Prostate gland (tissue), 2 donors: ENCODE measurements around the gene MZB1. TPM values are rescaled to one million over a fixed set of nuclear protein-coding genes. Genes with fewer than 3 reads are reported as not detected.

Experiments used
- DNase-seq: peaks from one replicate; pipeline ENCODE4 v3.0.0-alpha.2; 2019; ENCODE audit warnings: low spot score
- H3K27ac ChIP-seq, 2 donors: fragments of 200-600 bp; sonication (generic); 2 replicates each; pipeline ENCODE4 v1.5.1; 2017 to 2019
- H3K27me3 ChIP-seq: fragments of 200-600 bp; sonication (generic); replicated peaks from 2 replicates; pipeline ENCODE4 v1.5.1; 2019; ENCODE audit not compliant: insufficient read depth
- H3K36me3 ChIP-seq, 2 donors: fragments of 200-600 bp; sonication (generic); 1 replicate in 1 of 2; 2 replicates in 1 of 2; pipeline versions ENCODE4 v1.5.1 to v1.8.1; 2017 to 2019
- H3K4me1 ChIP-seq: fragments of 200-600 bp; sonication (generic); replicated peaks from 2 replicates; pipeline ENCODE4 v1.5.1; 2019
- H3K4me3 ChIP-seq, 2 donors: fragments of 200-600 bp; sonication (generic); 2 replicates each; pipeline ENCODE4 v1.5.1; 2017 to 2019
- H3K9me3 ChIP-seq: fragments of 200-600 bp; sonication (generic); 2 replicates; pipeline ENCODE4 v1.5.1; 2017
- POLR2A ChIP-seq: fragments of 450-650 bp; IDR thresholded peaks from one replicate; pipeline ENCODE4 v1.6.1; 2016; ENCODE audit warnings: antibody characterized with exemption, mild to moderate bottlenecking
- POLR2AphosphoS5 ChIP-seq: sonication (generic); formaldehyde crosslinking; IDR thresholded peaks from one replicate; pipeline ENCODE4 v1.6.1; 2017; ENCODE audit warnings: antibody characterized with exemption
- WGBS: methylation state at CpG from one replicate; pipeline ENCODE4 v1.1.5; 2018; 5-methylcytosine and 5-hydroxymethylcytosine counted together
- intact Hi-C: fragments of 100-400 bp; cut with DNase I; formaldehyde crosslinking; loops from one replicate; pipeline ENCODE4 v1.14.2; 2022
- total RNA-seq, 2 donors: library from RNA; depleted of rRNA; stranded (reverse); fragments of >200 nt; gene quantifications; one replicate each; pipeline ENCODE4 v1.1.0, GENCODE V29; 2016
- TF ChIP-seq, protein P1 (sequence below), 4 experiments: fragments of 200-600 bp in 2 of 4; fragments of 450-650 bp in 2 of 4; sonication (generic) in 2 of 4; IDR thresholded peaks; 1 replicate in 3 of 4; 2 replicates in 1 of 4; pipeline ENCODE4 v1.5.1; 2016 to 2019; ENCODE audit warnings: antibody characterized with exemption in 4 of 4, mild to moderate bottlenecking in 2 of 4, moderate library complexity in 2 of 4

Gene MZB1
- total RNA-seq, 2 donors from 2014 or later, result 2.7 to 4.3 TPM

DNA sequence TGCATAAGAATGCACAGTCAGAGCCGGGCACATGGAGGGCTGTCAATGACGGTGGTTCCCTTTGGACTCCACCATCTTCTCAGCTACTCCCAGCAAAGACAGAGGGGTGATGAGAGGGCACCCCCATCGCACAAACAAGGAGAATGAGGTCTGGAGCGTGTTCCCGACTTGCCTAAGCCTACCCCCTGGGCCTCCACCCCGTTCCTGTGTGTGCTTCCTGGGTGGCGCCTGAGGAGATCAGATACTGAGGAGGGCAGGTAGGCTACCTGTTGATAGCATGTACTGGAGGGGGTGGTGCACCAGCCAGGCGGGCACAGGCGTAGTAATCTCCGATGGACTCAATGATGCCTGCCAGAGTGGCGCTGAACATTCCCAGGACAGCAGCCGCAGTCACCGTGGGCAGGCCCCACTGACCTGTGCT is 10.8 kb downstream of the MZB1 start:
- no peak for DNase-seq
- TF ChIP-seq, protein P1, sequence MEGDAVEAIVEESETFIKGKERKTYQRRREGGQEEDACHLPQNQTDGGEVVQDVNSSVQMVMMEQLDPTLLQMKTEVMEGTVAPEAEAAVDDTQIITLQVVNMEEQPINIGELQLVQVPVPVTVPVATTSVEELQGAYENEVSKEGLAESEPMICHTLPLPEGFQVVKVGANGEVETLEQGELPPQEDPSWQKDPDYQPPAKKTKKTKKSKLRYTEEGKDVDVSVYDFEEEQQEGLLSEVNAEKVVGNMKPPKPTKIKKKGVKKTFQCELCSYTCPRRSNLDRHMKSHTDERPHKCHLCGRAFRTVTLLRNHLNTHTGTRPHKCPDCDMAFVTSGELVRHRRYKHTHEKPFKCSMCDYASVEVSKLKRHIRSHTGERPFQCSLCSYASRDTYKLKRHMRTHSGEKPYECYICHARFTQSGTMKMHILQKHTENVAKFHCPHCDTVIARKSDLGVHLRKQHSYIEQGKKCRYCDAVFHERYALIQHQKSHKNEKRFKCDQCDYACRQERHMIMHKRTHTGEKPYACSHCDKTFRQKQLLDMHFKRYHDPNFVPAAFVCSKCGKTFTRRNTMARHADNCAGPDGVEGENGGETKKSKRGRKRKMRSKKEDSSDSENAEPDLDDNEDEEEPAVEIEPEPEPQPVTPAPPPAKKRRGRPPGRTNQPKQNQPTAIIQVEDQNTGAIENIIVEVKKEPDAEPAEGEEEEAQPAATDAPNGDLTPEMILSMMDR (IDR thresholded peaks at IDR 0.05), result no peak
- TF ChIP-seq POLR2A, result no peak
- TF ChIP-seq POLR2AphosphoS5, result no peak
- peaks cover 8% of the 10 kb centered on the region for H3K4me1 ChIP-seq
- no peaks in the 10 kb centered on the region for H3K36me3 ChIP-seq
- no peaks in the 10 kb centered on the region for H3K27me3 ChIP-seq
- intact Hi-C loops, result no loop called here
- no peak overlapping the region for H3K4me3 ChIP-seq
- H3K9me3 ChIP-seq, result no peaks in the 10 kb centered on the region
- 79% methylated on average over 13 of the region's 13 CpGs for WGBS
- H3K27ac ChIP-seq, result no peak overlapping the region

DNA sequence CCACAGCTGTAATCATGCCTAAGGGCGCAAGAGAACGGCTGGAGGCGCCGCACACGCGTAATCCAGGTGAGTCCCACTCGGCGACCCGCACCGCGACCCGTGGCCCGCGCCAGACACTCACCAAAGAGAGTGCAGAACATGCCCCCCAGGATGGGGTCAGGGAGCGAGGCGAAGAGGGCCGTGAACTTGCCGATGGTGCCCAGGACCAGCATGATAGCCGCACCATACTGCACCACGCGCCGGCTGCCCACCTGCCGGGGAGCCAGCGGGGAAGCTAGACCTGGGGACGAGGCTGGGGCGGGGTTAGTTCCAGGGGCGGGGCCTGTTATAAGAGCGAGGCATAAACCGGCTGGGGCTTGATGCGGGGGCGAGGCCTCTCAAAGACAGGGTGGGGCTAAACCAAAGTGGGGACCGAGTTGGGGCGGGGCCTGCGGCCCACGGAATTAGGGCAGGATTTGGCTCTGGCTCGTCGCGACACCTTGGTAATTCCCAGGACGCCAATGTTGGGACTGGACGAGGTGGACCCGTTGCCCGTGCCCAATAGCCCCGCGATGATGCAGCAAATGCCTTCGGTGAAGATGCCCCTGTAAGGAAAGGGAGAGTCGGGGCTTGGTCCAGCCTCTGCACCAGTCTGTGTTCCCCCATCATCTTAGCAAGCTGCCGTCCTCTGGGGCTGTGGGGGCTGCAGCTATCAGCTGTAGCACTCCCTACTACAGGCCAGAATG is 11.4 kb downstream of the MZB1 start:
- Histone ChIP-seq H3K9me3 (no peaks in the 10 kb centered on the region), H3K4me3 (no peak overlapping the region), H3K4me1 (peaks cover 6% of the 10 kb centered on the region), H3K27ac (no peak overlapping the region), H3K36me3 (no peaks in the 10 kb centered on the region), H3K27me3 (no peaks in the 10 kb centered on the region)
- TF ChIP-seq, protein P1 (IDR thresholded peaks at IDR 0.05), result no peak
- TF ChIP-seq POLR2A (no peak), POLR2AphosphoS5 (no peak)
- intact Hi-C loops, result no loop called here
- WGBS, result 74% methylated on average over 47 of the region's 47 CpGs
- no peak for DNase-seq

DNA sequence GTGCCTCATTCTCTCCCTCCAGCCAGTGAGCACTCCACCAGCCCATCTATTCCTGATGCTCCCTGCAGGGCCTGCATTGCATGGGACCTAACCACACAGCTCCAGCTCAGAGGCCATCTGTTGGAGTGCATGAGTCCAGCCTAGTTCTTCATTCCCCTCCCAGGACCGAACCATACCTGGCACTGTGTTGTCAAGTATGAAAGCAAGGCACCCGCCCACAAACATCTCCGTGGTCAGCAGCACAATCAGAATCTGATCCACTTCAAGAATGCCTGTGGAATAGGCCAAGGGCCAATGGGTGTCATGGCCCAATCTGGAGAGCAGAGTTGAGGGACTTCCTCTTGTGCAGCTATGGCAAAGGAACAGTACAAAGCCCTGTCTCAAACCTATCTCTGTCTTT is 12.5 kb downstream of the MZB1 start:
- WGBS, result 80% methylated on average over 3 of the region's 3 CpGs
- no peaks in the 10 kb centered on the region for H3K36me3 ChIP-seq
- no peaks in the 10 kb centered on the region for H3K27me3 ChIP-seq
- peaks cover 6% of the 10 kb centered on the region for H3K4me1 ChIP-seq
- TF ChIP-seq POLR2AphosphoS5, result no peak
- TF ChIP-seq POLR2A, result no peak
- TF ChIP-seq, protein P1 (IDR thresholded peaks at IDR 0.05), result no peak
- no peak overlapping the region for H3K4me3 ChIP-seq
- H3K9me3 ChIP-seq, result no peaks in the 10 kb centered on the region
- no peak for DNase-seq
- no peak overlapping the region for H3K27ac ChIP-seq
- intact Hi-C loops, result no loop called here

DNA sequence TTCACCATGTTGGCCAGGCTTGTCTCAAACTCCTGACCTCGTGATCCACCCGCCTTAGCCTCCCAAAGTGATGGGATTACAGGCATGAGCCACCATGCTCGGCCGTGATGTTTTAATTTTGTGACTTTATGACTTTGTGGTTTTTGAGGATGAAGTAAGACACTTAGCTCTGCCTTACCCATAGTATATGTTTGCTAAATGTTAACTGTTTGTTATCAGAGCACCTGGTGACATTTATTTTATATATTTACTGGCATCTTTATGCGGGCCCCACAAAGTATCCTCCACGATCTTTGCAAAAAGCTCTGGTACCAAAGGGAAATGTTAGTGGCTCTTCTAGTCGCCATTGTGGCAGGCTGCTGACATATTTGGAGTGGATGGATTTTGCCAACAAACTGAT is 13.3 kb downstream of the MZB1 start:
- intact Hi-C loops, result no loop called here
- TF ChIP-seq POLR2AphosphoS5 (no peak), POLR2A (no peak)
- TF ChIP-seq, protein P1 (IDR thresholded peaks at IDR 0.05), result no peak
- 89% methylated on average over 7 of the region's 7 CpGs for WGBS
- Histone ChIP-seq H3K36me3 (no peaks in the 10 kb centered on the region), H3K9me3 (no peaks in the 10 kb centered on the region), H3K4me1 (peaks cover 6% of the 10 kb centered on the region), H3K27me3 (no peaks in the 10 kb centered on the region), H3K27ac (no peak overlapping the region), H3K4me3 (no peak overlapping the region)
- no peak for DNase-seq

DNA sequence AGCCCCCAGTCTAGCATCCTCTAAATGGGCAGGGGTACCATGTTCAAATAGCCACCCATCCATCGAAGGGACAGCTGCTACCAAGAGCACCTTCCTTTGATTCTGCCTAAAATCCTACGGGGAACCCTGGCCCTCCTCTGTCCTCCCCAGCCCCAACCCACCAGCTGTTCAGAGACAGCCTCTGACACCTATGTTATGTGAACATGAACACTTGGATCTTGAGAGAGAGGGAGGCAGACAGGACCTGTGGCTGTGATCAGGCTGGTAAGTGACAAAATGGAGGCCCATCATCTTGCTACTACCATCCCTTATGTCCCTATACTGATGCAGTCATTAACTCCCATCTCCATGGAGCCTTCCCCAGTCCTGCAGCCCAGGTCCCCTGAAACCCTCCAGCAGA is 14.8 kb downstream of the MZB1 start:
- Histone ChIP-seq H3K4me1 (peaks cover 6% of the 10 kb centered on the region), H3K27me3 (no peaks in the 10 kb centered on the region), H3K9me3 (no peaks in the 10 kb centered on the region), H3K27ac (peak overlapping the region; percentile 81 to 82), H3K36me3 (no peaks in the 10 kb centered on the region), H3K4me3 (no peak overlapping the region)
- intact Hi-C loops, result no loop called here
- DNase-seq, result no peak
- WGBS, result 97% methylated on average over 2 of the region's 2 CpGs
- TF ChIP-seq, protein P1 (IDR thresholded peaks at IDR 0.05), result no peak
- TF ChIP-seq POLR2AphosphoS5, result no peak
- no peak for TF ChIP-seq POLR2A
